OCI-LY1 (cell line): ENCODE measurements around the gene RNF214.

Experiments used
- CTCF ChIP-seq: fragments of 200-600 bp; sonication (generic), shearing (Covaris generic); IDR thresholded peaks from 2 replicates; pipeline ENCODE4 v1.5.1; 2017; ENCODE audit warnings: mild to moderate bottlenecking, antibody characterized with exemption, low read length, moderate library complexity, mixed read lengths
- EZH2 ChIP-seq: fragments of 200-600 bp; sonication (generic), shearing (Covaris generic); IDR thresholded peaks from 2 replicates; pipeline ENCODE4 v1.8.0; 2017; ENCODE audit warnings: borderline replicate concordance, mixed run types, mild to moderate bottlenecking, antibody characterized with exemption, low read length, moderate library complexity, mixed read lengths

- no peak for TF ChIP-seq CTCF
- TF ChIP-seq EZH2 = no peak
Observed at GRCh38 chr11:117303101-117303500, 70.6 kb downstream of the RNF214 start.
